Measurements from ENCODE around the gene PPOX.

GRCh38 chr1:161164901-161165610, 1.2 kb upstream of the PPOX start:
- no peak for TF ChIP-seq CTCF (IDR thresholded peaks at IDR 0.05; ENCODE audit: insufficient read depth, low read depth, low read length)
- no peak for TF ChIP-seq EZH2 (IDR thresholded peaks at IDR 0.05; ENCODE audit: insufficient read depth, low read length)

Data from astrocyte (in vitro differentiated cells and primary cell).